Measurements from ENCODE around the gene USP21. TPM values are rescaled to one million over a fixed set of nuclear protein-coding genes. Genes with fewer than 3 reads are reported as not detected.

Gene USP21
- total and polyA plus RNA-seq, 2 of the 13 experiments (the other 11 are each of a cell fraction or from before 2014, with no cell fraction given), result 10.1 to 33.1 TPM

- no peak for TF ChIP-seq SRSF9 (IDR thresholded peaks at IDR 0.05; ENCODE audit: borderline replicate concordance, insufficient read depth, low read depth, low read length, poor library complexity, severe bottlenecking)
- no peak for TF ChIP-seq TMF1 (CRISPR knock-in tag; IDR thresholded peaks at IDR 0.05; ENCODE audit: low read depth)
- peak; percentile 8; the same call in 1 of the 2 replicates for TF ChIP-seq ZNF605 (CRISPR knock-in tag; IDR thresholded peaks at IDR 0.05)
- no peak for TF ChIP-seq GABPA (IDR thresholded peaks at IDR 0.05; ENCODE audit: low read depth, low read length)
- peak; percentile 54; the same call in 1 of the 2 replicates for TF ChIP-seq GABPA (CRISPR knock-in tag; IDR thresholded peaks at IDR 0.05; ENCODE audit: low read depth)
- TF ChIP-seq GTF2F1 (IDR thresholded peaks at IDR 0.05; ENCODE audit: low read length), result no peak
- TF ChIP-seq PITX1 (CRISPR knock-in tag; IDR thresholded peaks at IDR 0.05), result 0 out of 2 replicates have a peak, but pooled peaks have one; percentile 23
- TF ChIP-seq, protein P1, sequence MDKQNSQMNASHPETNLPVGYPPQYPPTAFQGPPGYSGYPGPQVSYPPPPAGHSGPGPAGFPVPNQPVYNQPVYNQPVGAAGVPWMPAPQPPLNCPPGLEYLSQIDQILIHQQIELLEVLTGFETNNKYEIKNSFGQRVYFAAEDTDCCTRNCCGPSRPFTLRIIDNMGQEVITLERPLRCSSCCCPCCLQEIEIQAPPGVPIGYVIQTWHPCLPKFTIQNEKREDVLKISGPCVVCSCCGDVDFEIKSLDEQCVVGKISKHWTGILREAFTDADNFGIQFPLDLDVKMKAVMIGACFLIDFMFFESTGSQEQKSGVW (CRISPR knock-in tag; IDR thresholded peaks at IDR 0.05; ENCODE audit: borderline replicate concordance), result no peak
- 0 out of 2 replicates have a peak, but pooled peaks have one; percentile 31 for TF ChIP-seq ZNF230 (CRISPR knock-in tag; IDR thresholded peaks at IDR 0.05)
- no peak for TF ChIP-seq ZFP36 (IDR thresholded peaks at IDR 0.05; ENCODE audit: borderline replicate concordance, low read depth, low read length, partially characterized antibody)
- TF ChIP-seq ZNF563 (CRISPR knock-in tag; IDR thresholded peaks at IDR 0.05), result peak; percentile 77; the same call in 1 of the 2 replicates
- TF ChIP-seq ZNF761 (CRISPR knock-in tag; conservative IDR thresholded peaks at IDR 0.05), result no peak
- TF ChIP-seq, protein P2, sequence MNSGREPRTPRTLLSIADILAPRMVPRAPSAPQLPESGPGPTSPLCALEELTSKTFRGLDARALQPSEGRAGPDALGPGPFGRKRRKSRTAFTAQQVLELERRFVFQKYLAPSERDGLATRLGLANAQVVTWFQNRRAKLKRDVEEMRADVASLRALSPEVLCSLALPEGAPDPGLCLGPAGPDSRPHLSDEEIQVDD (CRISPR knock-in tag; IDR thresholded peaks at IDR 0.05; ENCODE audit: borderline replicate concordance), result no peak
- TF ChIP-seq HHEX (CRISPR knock-in tag; IDR thresholded peaks at IDR 0.05), result no peak
- TF ChIP-seq, protein P3, sequence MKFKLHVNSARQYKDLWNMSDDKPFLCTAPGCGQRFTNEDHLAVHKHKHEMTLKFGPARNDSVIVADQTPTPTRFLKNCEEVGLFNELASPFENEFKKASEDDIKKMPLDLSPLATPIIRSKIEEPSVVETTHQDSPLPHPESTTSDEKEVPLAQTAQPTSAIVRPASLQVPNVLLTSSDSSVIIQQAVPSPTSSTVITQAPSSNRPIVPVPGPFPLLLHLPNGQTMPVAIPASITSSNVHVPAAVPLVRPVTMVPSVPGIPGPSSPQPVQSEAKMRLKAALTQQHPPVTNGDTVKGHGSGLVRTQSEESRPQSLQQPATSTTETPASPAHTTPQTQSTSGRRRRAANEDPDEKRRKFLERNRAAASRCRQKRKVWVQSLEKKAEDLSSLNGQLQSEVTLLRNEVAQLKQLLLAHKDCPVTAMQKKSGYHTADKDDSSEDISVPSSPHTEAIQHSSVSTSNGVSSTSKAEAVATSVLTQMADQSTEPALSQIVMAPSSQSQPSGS (CRISPR knock-in tag; IDR thresholded peaks at IDR 0.05), result no peak
- peak; percentile 78 for TF ChIP-seq THAP11 (CRISPR knock-in tag; IDR thresholded peaks at IDR 0.05)
- TF ChIP-seq, protein P4, sequence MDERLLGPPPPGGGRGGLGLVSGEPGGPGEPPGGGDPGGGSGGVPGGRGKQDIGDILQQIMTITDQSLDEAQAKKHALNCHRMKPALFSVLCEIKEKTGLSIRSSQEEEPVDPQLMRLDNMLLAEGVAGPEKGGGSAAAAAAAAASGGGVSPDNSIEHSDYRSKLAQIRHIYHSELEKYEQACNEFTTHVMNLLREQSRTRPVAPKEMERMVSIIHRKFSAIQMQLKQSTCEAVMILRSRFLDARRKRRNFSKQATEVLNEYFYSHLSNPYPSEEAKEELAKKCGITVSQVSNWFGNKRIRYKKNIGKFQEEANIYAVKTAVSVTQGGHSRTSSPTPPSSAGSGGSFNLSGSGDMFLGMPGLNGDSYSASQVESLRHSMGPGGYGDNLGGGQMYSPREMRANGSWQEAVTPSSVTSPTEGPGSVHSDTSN (CRISPR knock-in tag; IDR thresholded peaks at IDR 0.05), result no peak
- no peak for TF ChIP-seq DNMT1 (CRISPR knock-in tag; IDR thresholded peaks at IDR 0.05)
- TF ChIP-seq, protein P5, sequence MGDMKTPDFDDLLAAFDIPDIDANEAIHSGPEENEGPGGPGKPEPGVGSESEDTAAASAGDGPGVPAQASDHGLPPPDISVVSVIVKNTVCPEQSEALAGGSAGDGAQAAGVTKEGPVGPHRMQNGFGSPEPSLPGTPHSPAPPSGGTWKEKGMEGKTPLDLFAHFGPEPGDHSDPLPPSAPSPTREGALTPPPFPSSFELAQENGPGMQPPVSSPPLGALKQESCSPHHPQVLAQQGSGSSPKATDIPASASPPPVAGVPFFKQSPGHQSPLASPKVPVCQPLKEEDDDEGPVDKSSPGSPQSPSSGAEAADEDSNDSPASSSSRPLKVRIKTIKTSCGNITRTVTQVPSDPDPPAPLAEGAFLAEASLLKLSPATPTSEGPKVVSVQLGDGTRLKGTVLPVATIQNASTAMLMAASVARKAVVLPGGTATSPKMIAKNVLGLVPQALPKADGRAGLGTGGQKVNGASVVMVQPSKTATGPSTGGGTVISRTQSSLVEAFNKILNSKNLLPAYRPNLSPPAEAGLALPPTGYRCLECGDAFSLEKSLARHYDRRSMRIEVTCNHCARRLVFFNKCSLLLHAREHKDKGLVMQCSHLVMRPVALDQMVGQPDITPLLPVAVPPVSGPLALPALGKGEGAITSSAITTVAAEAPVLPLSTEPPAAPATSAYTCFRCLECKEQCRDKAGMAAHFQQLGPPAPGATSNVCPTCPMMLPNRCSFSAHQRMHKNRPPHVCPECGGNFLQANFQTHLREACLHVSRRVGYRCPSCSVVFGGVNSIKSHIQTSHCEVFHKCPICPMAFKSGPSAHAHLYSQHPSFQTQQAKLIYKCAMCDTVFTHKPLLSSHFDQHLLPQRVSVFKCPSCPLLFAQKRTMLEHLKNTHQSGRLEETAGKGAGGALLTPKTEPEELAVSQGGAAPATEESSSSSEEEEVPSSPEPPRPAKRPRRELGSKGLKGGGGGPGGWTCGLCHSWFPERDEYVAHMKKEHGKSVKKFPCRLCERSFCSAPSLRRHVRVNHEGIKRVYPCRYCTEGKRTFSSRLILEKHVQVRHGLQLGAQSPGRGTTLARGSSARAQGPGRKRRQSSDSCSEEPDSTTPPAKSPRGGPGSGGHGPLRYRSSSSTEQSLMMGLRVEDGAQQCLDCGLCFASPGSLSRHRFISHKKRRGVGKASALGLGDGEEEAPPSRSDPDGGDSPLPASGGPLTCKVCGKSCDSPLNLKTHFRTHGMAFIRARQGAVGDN (CRISPR knock-in tag; IDR thresholded peaks at IDR 0.05), result peak; percentile 73
Observed at GRCh38 chr1:161159087-161159912, at the start of gene USP21 (continued).
